NT2/D1 (cell line): ENCODE results near the gene MGAT4A.

Experiments
- SUZ12 ChIP-seq: IDR thresholded peaks from 2 replicates; pipeline ENCODE4 v1.6.1; 2011; ENCODE audit not compliant: insufficient read length, insufficient read depth; ENCODE audit errors: extremely low read depth
- YY1 ChIP-seq: IDR thresholded peaks from 2 replicates; pipeline ENCODE4 v1.6.1; 2011; ENCODE audit not compliant: insufficient read length, insufficient read depth
- ZNF274 ChIP-seq: IDR thresholded peaks from 2 replicates; pipeline ENCODE4 v1.6.1; 2011; ENCODE audit warnings: mild to moderate bottlenecking, low read depth, low read length

GRCh38 chr2:98674233-98674964 is 56.5 kb downstream of the MGAT4A start:
- no peak for TF ChIP-seq YY1
- TF ChIP-seq ZNF274, result no peak
- TF ChIP-seq SUZ12, result no peak
